Uterus (tissue), 4 donors: Measurements from ENCODE around the gene KAT7. TPM values are rescaled to one million over a fixed set of nuclear protein-coding genes. Genes with fewer than 3 reads are reported as not detected.

Experiments used
- DNase-seq, 2 donors: peaks; one replicate each; pipeline ENCODE4 v3.0.0-alpha.2; 2019 to 2020
- H3K27ac ChIP-seq, 2 donors: fragments of 200-600 bp; sonication (generic); 1 replicate in 1 of 2; 2 replicates in 1 of 2; pipeline ENCODE4 v1.5.1; 2016 to 2018
- H3K27me3 ChIP-seq, 2 donors: fragments of 200-600 bp; sonication (generic); one replicate each; pipeline ENCODE4 v1.5.1; 2018 to 2019; ENCODE audit warnings: control low read depth in 1 of 2
- H3K36me3 ChIP-seq, 2 donors: fragments of 200-600 bp; sonication (generic); one replicate each; pipeline ENCODE4 v1.5.1; 2019; ENCODE audit warnings: control low read depth in 1 of 2
- H3K4me1 ChIP-seq, 2 donors: fragments of 200-600 bp; sonication (generic); one replicate each; pipeline ENCODE4 v1.5.1; 2018 to 2019; ENCODE audit warnings: control low read depth in 1 of 2
- H3K4me3 ChIP-seq, 2 donors: fragments of 200-600 bp; sonication (generic); 1 replicate in 1 of 2; 2 replicates in 1 of 2; pipeline ENCODE4 v1.5.1; 2018 to 2019; ENCODE audit warnings: mild to moderate bottlenecking in 1 of 2
- H3K9me3 ChIP-seq, 2 donors: fragments of 200-600 bp; sonication (generic); one replicate each; pipeline ENCODE4 v1.5.1; 2019; ENCODE audit warnings: control low read depth in 1 of 2
- POLR2A ChIP-seq, 2 donors: fragments of 450-650 bp; IDR thresholded peaks; one replicate each; pipeline ENCODE4 v1.6.1; 2016; ENCODE audit warnings: antibody characterized with exemption in 2 of 2, mild to moderate bottlenecking in 1 of 2, moderate library complexity in 1 of 2
- intact Hi-C: fragments of 100-400 bp; cut with DNase I; formaldehyde crosslinking; loops from one replicate; pipeline ENCODE4 v1.15.1; 2023; ENCODE audit warnings: low total_unique reads
- total RNA-seq, 4 donors: library from RNA; depleted of rRNA in 3 of 4; stranded (reverse); fragments of >200 nt in 3 of 4; gene quantifications; one replicate each; pipeline versions ENCODE4 v1.1.0 to v1.2.4, GENCODE V29; 2014 to 2023
- TF ChIP-seq, protein P1 (sequence below), 4 experiments: fragments of 200-600 bp in 2 of 4; fragments of 450-650 bp in 2 of 4; sonication (generic) in 2 of 4; IDR thresholded peaks; one replicate each; pipeline ENCODE4 v1.5.1; 2016 to 2019; ENCODE audit warnings: antibody characterized with exemption in 4 of 4, mild to moderate bottlenecking in 2 of 4, moderate library complexity in 1 of 4
- donor health status: DM: yes; HTN: yes; CAD: no.

The KAT7 gene
- total RNA-seq = 100 to 1,000 TPM in 1 of 4 donors, 10 to 100 TPM in 3; 16.8 to 117 (median 40.8) TPM

GRCh38 chr17:49788478-49789242 is at the start of gene KAT7:
Gene KAT7 (plus strand): TSS chr17:49788681. CDS start chr17:49788835, 154 bp downstream.
- H3K36me3 ChIP-seq = no peaks in the 10 kb centered on the region
- TF ChIP-seq, protein P1, sequence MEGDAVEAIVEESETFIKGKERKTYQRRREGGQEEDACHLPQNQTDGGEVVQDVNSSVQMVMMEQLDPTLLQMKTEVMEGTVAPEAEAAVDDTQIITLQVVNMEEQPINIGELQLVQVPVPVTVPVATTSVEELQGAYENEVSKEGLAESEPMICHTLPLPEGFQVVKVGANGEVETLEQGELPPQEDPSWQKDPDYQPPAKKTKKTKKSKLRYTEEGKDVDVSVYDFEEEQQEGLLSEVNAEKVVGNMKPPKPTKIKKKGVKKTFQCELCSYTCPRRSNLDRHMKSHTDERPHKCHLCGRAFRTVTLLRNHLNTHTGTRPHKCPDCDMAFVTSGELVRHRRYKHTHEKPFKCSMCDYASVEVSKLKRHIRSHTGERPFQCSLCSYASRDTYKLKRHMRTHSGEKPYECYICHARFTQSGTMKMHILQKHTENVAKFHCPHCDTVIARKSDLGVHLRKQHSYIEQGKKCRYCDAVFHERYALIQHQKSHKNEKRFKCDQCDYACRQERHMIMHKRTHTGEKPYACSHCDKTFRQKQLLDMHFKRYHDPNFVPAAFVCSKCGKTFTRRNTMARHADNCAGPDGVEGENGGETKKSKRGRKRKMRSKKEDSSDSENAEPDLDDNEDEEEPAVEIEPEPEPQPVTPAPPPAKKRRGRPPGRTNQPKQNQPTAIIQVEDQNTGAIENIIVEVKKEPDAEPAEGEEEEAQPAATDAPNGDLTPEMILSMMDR (IDR thresholded peaks at IDR 0.05) = peak in 2 of 4 experiments; percentile 26 to 46
- peak; percentile 59 to 94 for TF ChIP-seq POLR2A (IDR thresholded peaks at IDR 0.05)
- peak within 1 kb of the TSS; percentile 99 to 100 for H3K4me3 ChIP-seq
- peak; percentile 99 for DNase-seq
- peak within 1 kb of the TSS; percentile 100 for H3K27ac ChIP-seq
- H3K9me3 ChIP-seq = no peaks in the 10 kb centered on the region
- intact Hi-C loops = no loop called here
- peaks cover 5 to 12% of the 10 kb centered on the region in 2 donors for H3K4me1 ChIP-seq
- H3K27me3 ChIP-seq = no peaks in the 10 kb centered on the region

DNA sequence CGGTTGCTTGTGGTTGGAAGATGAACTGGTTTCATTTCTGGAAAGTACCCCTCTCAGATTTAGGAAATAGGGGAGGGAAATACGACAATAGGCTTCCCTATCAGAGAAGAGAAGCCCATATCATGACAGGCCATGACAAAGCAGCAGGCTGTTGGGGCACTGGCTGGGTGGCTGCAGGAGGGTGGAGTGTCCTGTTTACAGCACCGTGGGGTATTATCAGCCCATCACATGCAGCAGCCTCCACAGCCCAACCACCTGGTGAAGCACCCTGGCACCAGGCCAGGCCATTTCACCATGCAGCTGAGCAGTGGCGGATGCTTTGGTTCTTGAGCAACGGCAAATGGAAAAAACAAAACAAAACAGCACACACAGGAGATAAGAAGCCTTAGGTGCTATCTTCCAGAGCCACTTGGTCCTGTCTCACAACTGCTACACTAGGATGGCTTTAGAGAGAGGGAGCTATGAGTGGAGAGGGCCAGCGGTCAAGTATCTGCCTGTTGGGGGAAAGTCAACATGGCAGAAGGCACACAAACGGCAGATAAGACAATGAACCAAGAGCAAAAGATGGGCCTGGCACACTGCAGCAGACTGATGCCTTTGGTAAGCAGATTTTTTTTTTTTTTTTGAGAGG is 48.7 kb upstream of the KAT7 start:
- Histone ChIP-seq H3K27ac (peak overlapping the region; percentile 93 to 98), H3K4me3 (no peak overlapping the region), H3K27me3 (no peaks in the 10 kb centered on the region), H3K4me1 (peaks cover 13 to 25% of the 10 kb centered on the region in 2 donors), H3K36me3 (no peaks in the 10 kb centered on the region), H3K9me3 (no peaks in the 10 kb centered on the region)
- no peak for TF ChIP-seq POLR2A (IDR thresholded peaks at IDR 0.05)
- TF ChIP-seq, protein P1 (IDR thresholded peaks at IDR 0.05) = no peak
- intact Hi-C loops = no loop called here
- DNase-seq = peak; percentile 76 to 89

DNA sequence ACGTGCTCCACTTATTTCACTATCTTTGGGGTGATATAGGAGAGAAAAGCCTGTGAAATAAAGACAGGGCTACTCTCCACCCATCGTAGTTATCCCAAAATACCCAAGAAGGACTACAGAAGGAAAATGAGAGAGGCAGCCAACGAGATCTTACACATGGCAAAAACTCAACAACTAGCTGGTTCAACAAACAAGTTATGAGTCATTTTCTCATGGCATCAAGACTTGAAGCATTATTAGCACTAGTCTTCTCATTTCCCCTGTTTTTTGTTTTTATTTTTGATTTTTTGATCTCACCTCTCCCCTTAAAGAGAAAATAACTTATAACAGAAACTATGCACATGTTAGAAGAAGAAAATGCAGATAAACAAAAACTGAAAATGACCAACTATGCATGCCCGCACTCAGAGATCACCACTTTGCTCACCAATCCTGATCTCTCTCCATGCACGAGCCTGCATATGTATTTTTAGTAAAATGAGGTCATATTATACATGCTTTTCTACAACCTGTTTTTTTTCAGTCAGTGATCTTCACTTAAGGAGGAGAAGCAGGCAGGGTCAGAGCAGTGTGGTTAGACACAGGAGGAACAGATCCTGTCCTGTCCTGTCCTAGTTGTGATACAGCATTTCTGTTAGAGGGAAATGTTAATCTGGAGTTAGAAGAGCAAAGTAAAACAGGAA is 47.3 kb upstream of the KAT7 start:
- TF ChIP-seq, protein P1 (IDR thresholded peaks at IDR 0.05) = no peak
- peak; percentile 34 to 59 for TF ChIP-seq POLR2A (IDR thresholded peaks at IDR 0.05)
- peak overlapping the region; percentile 93 to 98 for H3K27ac ChIP-seq
- peaks cover 13 to 25% of the 10 kb centered on the region in 2 donors for H3K4me1 ChIP-seq
- H3K9me3 ChIP-seq = no peaks in the 10 kb centered on the region
- no peaks in the 10 kb centered on the region for H3K27me3 ChIP-seq
- H3K36me3 ChIP-seq = no peaks in the 10 kb centered on the region
- intact Hi-C loops = no loop called here
- DNase-seq = peak in 1 of 2 donors; percentile 54
- no peak overlapping the region for H3K4me3 ChIP-seq

DNA sequence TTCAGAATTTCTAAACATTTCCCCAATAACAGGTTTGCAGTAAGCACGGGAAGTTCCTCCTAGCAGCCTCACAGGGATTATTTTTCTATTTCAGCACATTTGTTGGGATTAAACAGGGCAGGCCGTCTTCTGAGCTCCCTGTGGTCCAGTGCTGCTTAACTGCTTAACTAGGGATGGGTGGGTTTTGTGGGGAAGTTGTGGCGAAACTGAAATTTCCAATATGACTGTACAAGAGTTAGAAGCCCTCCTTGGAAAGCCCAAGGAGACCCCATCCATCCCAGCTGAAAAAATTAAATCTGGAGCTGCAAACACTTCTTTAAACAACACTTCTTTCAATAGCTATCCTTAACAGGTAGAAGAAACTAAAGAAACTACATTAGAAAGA is 46.8 kb upstream of the KAT7 start:
- no peak for DNase-seq
- H3K9me3 ChIP-seq = no peaks in the 10 kb centered on the region
- TF ChIP-seq, protein P1 (IDR thresholded peaks at IDR 0.05) = no peak
- TF ChIP-seq POLR2A (IDR thresholded peaks at IDR 0.05) = no peak
- intact Hi-C loops = no loop called here
- H3K27ac ChIP-seq = peak overlapping the region; percentile 93 to 98
- no peaks in the 10 kb centered on the region for H3K27me3 ChIP-seq
- H3K4me3 ChIP-seq = no peak overlapping the region
- no peaks in the 10 kb centered on the region for H3K36me3 ChIP-seq
- H3K4me1 ChIP-seq = peaks cover 13 to 25% of the 10 kb centered on the region in 2 donors
